Smooth muscle cell (in vitro differentiated cells): ENCODE results near the gene GPR142. TPM values are rescaled to one million over a fixed set of nuclear protein-coding genes. Genes with fewer than 3 reads are reported as not detected.

Experiments used
- DNase-seq: peaks from one replicate; lab custom pipeline; 2025; ENCODE audit not compliant: unreplicated experiment; lab: John Stamatoyannopoulos, UW
- H2AFZ ChIP-seq: fragments of 200-600 bp; sonication (generic); 2 replicates; pipeline ENCODE4 v1.6.0; 2016; ENCODE audit warnings: antibody characterized with exemption, low read depth, mild to moderate bottlenecking
- H3F3A ChIP-seq: fragments of 200-600 bp; sonication (generic); 2 replicates; pipeline ENCODE4 v1.6.0; 2017; ENCODE audit warnings: antibody characterized with exemption, low read depth
- H3K27ac ChIP-seq: fragments of 200-600 bp; sonication (generic); 2 replicates; pipeline ENCODE4 v1.5.1; 2016; ENCODE audit warnings: low read depth, mild to moderate bottlenecking
- H3K27me3 ChIP-seq: fragments of 200-600 bp; sonication (generic); 2 replicates; pipeline ENCODE4 v1.6.1; 2016; ENCODE audit warnings: low read depth, mild to moderate bottlenecking
- H3K36me3 ChIP-seq: fragments of 200-600 bp; sonication (generic); 2 replicates; pipeline ENCODE4 v1.5.1; 2016; ENCODE audit warnings: low read depth
- H3K4me1 ChIP-seq: fragments of 200-600 bp; sonication (generic); 2 replicates; pipeline ENCODE4 v1.5.1; 2016; ENCODE audit warnings: low read depth
- H3K4me2 ChIP-seq: fragments of 200-600 bp; sonication (generic); 2 replicates; pipeline ENCODE4 v1.6.0; 2016; ENCODE audit warnings: mild to moderate bottlenecking
- H3K4me3 ChIP-seq: fragments of 200-600 bp; sonication (generic); 2 replicates; pipeline ENCODE4 v1.5.1; 2016; ENCODE audit warnings: mild to moderate bottlenecking
- H3K79me2 ChIP-seq: fragments of 200-600 bp; sonication (generic); 2 replicates; pipeline ENCODE4 v1.6.0; 2016; ENCODE audit warnings: low read depth, mild to moderate bottlenecking
- H3K9ac ChIP-seq: fragments of 200-600 bp; sonication (generic); 2 replicates; pipeline ENCODE4 v1.6.0; 2016; ENCODE audit warnings: low read depth
- H3K9me3 ChIP-seq: fragments of 200-600 bp; sonication (generic); replicated peaks from 2 replicates; pipeline ENCODE4 v1.5.1; 2016; ENCODE audit warnings: low read depth
- H4K20me1 ChIP-seq: fragments of 200-600 bp; sonication (generic); 2 replicates; pipeline ENCODE4 v1.6.0; 2016; ENCODE audit warnings: low read depth
- WGBS: methylation state at CpG from one replicate; pipeline ENCODE4 v1.1.7; 2016; ENCODE audit warnings: low lambda C conversion rate; 5-methylcytosine and 5-hydroxymethylcytosine counted together
- polyA plus RNA-seq: library from polyadenylated mRNA; unstranded; fragments of >200 nt; fragmentation: Nextera tagmentation; extraction: Ambion mirVana; gene quantifications from 2 replicates; pipeline ENCODE4 v1.2.1, GENCODE V29; 2016
- total RNA-seq: library from RNA; depleted of rRNA; stranded (reverse); fragments of >200 nt; gene quantifications from 2 replicates; pipeline ENCODE4 v1.2.3, GENCODE V29; 2014
- TF ChIP-seq, protein P1 (sequence below): fragments of 200-600 bp; sonication (generic); IDR thresholded peaks from 2 replicates; pipeline ENCODE4 v1.5.1; 2017; ENCODE audit warnings: borderline replicate concordance, mild to moderate bottlenecking, antibody characterized with exemption; ENCODE audit not compliant: insufficient read depth, poor library complexity, severe bottlenecking

Gene GPR142
- total and polyA plus RNA-seq, 2 experiments from 2014 or later, result not detected

DNA sequence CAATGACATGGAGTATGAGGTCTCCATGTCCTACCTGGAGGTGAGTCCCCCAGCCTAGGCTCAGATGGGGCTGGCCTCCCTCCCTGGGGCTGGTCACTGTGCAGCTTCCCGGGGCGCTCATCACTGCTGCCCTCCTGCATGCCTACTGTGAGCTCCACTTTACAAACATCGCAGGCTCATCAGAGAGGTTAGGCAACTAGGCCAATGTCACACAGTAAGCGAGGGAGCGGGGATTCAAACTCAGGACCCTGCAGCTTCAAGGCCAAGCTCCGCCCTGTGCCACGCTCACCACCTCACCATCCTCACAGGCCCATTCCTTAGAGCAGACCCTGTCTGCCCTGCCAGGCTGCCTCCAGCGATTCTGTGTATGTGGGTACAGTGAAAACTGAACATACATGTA is 24.2 kb upstream of the GPR142 start:
- Histone ChIP-seq H3K9ac (no peak overlapping the region), H3F3A (no peaks in the 10 kb centered on the region), H3K9me3 (no peaks in the 10 kb centered on the region), H3K27me3 (peaks cover 11% of the 10 kb centered on the region), H3K4me2 (no peak overlapping the region), H3K4me1 (no peaks in the 10 kb centered on the region), H3K4me3 (no peak overlapping the region), H3K79me2 (no peaks in the 10 kb centered on the region), H4K20me1 (no peaks in the 10 kb centered on the region), H3K27ac (no peak overlapping the region), H2AFZ (no peak overlapping the region), H3K36me3 (no peaks in the 10 kb centered on the region)
- DNase-seq, result no peak
- 85% methylated on average over 8 of the region's 8 CpGs for WGBS
- TF ChIP-seq, protein P1, sequence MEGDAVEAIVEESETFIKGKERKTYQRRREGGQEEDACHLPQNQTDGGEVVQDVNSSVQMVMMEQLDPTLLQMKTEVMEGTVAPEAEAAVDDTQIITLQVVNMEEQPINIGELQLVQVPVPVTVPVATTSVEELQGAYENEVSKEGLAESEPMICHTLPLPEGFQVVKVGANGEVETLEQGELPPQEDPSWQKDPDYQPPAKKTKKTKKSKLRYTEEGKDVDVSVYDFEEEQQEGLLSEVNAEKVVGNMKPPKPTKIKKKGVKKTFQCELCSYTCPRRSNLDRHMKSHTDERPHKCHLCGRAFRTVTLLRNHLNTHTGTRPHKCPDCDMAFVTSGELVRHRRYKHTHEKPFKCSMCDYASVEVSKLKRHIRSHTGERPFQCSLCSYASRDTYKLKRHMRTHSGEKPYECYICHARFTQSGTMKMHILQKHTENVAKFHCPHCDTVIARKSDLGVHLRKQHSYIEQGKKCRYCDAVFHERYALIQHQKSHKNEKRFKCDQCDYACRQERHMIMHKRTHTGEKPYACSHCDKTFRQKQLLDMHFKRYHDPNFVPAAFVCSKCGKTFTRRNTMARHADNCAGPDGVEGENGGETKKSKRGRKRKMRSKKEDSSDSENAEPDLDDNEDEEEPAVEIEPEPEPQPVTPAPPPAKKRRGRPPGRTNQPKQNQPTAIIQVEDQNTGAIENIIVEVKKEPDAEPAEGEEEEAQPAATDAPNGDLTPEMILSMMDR, result no peak

DNA sequence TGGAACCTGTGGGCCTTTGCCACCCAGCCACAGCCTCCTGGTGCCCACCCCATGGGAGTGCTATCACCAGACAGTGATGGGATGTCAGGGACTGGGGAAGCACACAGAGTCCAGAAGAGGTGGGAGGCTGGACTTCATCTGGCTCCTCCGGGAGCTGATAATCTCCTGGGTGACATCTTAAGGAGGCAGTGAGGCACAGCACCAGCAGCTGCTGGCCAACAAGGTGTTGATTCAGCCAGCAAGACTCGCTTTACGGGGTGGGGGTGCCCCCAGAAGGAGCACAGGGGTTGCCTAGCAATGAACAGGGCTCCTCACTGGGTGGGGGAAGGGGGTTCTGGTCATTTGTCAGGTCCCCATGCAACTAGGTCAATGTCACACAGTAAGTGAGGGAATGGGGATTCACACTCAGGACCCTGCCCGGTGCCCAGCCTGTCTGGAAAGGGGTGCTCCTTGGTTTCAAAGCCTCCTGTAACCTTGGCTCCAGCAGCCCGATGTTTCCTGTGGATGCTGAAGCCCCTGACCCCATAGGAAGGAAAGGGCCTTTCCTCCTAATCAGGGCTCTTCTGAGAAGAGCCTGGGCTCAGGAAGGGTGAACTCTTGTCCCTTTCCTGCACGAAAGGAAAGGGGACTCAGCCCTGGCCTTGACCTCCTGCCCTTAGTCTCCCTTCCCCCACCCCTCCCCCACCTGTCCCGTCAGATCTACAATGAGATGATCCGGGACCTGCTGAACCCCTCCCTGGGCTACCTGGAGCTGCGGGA is 23.6 kb upstream of the GPR142 start:
- Histone ChIP-seq H3K9me3 (no peaks in the 10 kb centered on the region), H3K36me3 (no peaks in the 10 kb centered on the region), H3K4me2 (no peak overlapping the region), H3K9ac (no peak overlapping the region), H3K4me1 (no peaks in the 10 kb centered on the region), H4K20me1 (no peaks in the 10 kb centered on the region), H3K27ac (no peak overlapping the region), H3F3A (no peaks in the 10 kb centered on the region), H2AFZ (no peak overlapping the region), H3K27me3 (peaks cover 17% of the 10 kb centered on the region), H3K79me2 (no peaks in the 10 kb centered on the region), H3K4me3 (no peak overlapping the region)
- 77% methylated on average over 9 of the region's 9 CpGs for WGBS
- no peak for DNase-seq
- TF ChIP-seq, protein P1, result no peak

DNA sequence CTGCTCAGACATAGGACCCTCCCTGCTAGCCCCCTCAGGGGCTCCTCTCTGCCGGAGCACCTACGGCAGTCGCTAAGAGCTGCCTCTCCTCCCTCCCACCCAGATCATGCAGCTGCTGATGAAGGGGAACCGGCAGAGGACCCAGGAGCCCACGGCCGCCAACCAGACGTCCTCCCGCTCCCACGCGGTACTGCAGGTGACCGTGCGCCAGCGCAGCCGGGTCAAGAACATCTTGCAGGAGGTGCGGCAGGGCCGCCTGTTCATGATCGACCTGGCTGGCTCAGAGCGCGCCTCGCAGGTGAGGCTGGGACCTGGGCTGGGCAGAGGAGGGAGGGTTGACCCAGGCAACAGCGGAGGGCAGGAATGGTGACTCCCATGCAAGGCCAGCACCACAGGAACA is 22.6 kb upstream of the GPR142 start:
- DNase-seq, result no peak
- H3K9ac ChIP-seq, result no peak overlapping the region
- WGBS, result 92% methylated on average over 21 of the region's 21 CpGs
- H3K4me2 ChIP-seq, result no peak overlapping the region
- TF ChIP-seq, protein P1, result no peak
- no peaks in the 10 kb centered on the region for H3K9me3 ChIP-seq
- H4K20me1 ChIP-seq, result no peaks in the 10 kb centered on the region
- no peak overlapping the region for H3K27ac ChIP-seq
- H2AFZ ChIP-seq, result no peak overlapping the region
- H3K36me3 ChIP-seq, result no peaks in the 10 kb centered on the region
- H3F3A ChIP-seq, result no peaks in the 10 kb centered on the region
- H3K27me3 ChIP-seq, result peaks cover 27% of the 10 kb centered on the region
- H3K4me1 ChIP-seq, result no peaks in the 10 kb centered on the region
- H3K79me2 ChIP-seq, result no peaks in the 10 kb centered on the region
- no peak overlapping the region for H3K4me3 ChIP-seq
